K562 (cell line): ENCODE data around the gene UPK3A. TPM values are rescaled to one million over a fixed set of nuclear protein-coding genes. Genes with fewer than 3 reads are reported as not detected.

ENCODE experiments used
- ATAC-seq: fragments of 200-7000 bp; cut with Tn5 transposase; 3 replicates; pipeline ENCODE4 v1.9.1; 2020; ENCODE audit warnings: moderate library complexity
- BruUV-seq: library from RNA; stranded (reverse); fragments of 400-500 nt; replicated peaks from 2 replicates; lab custom pipeline; 2021; lab: Mats Ljungman, UMichigan
- CTCF ChIA-PET: fragments of 300-600 bp; formaldehyde crosslinking; extraction: SDS; loops from one replicate; lab custom pipeline; 2021; ENCODE audit warnings: low intra/inter-chr PET ratio; lab: Yijun Ruan, JAX
- POLR2A ChIA-PET: fragments of 300-600, 350-650 bp; sonication (Branson Sonifier 250); formaldehyde crosslinking; extraction: SDS; loops from one replicate; lab custom pipeline; 2021; ENCODE audit warnings: antibody characterized with exemption, inconsistent platforms; lab: Yijun Ruan, JAX
- DNase-seq, 4 experiments: peaks; one replicate each; pipeline versions ENCODE4 v3.0.0 to v3.0.0-alpha.2; 2011 to 2018; ENCODE audit warnings: low spot score in 3 of 4, mixed read lengths in 3 of 4; ENCODE audit errors: extremely low read depth in 1 of 4
- FAIRE-seq: peaks from 2 replicates; lab custom pipeline; 2011; peaks lifted over from hg19 to GRCh38; lab: Jason Lieb, UNC
- H2AFZ ChIP-seq: 2 replicates; pipeline ENCODE4 v1.6.0; 2011; ENCODE audit warnings: low read depth, low read length, control low read depth, inconsistent platforms
- H3K27ac ChIP-seq: fragments of 200-600 bp; 3 replicates; pipeline ENCODE4 v1.8.0; 2011; ENCODE audit warnings: low read depth, mild to moderate bottlenecking, control low read depth, inconsistent platforms, low read length, moderate library complexity, mixed read lengths; ENCODE audit errors: extremely low read depth
- H3K27me3 ChIP-seq, 2 experiments: fragments of 300-600 bp in 1 of 2; 2 replicates in 1 of 2; 3 replicates in 1 of 2; pipeline versions ENCODE4 v1.6.0 to v1.8.0; 2011; ENCODE audit warnings: inconsistent platforms in 2 of 2, low read length in 2 of 2, mild to moderate bottlenecking in 1 of 2, mixed read lengths in 1 of 2, moderate library complexity in 1 of 2; ENCODE audit not compliant: control insufficient read depth in 2 of 2, insufficient read depth in 2 of 2
- H3K36me3 ChIP-seq: fragments of 300-600 bp; 3 replicates; pipeline ENCODE4 v1.8.0; 2011; ENCODE audit warnings: mild to moderate bottlenecking, low read length, inconsistent platforms; ENCODE audit not compliant: control insufficient read depth, insufficient read depth
- H3K4me1 ChIP-seq, 2 experiments: fragments of 200-600 bp in 1 of 2; replicated peaks in 1 of 2; 2 replicates in 1 of 2; 3 replicates in 1 of 2; pipeline versions ENCODE4 v1.5.1 to v1.8.0; 2011; ENCODE audit warnings: inconsistent platforms in 2 of 2, low read length in 2 of 2, mild to moderate bottlenecking in 1 of 2, mixed read lengths in 1 of 2, moderate library complexity in 1 of 2; ENCODE audit not compliant: control insufficient read depth in 2 of 2, insufficient read depth in 2 of 2
- H3K4me2 ChIP-seq: 2 replicates; pipeline ENCODE4 v1.6.1; 2011; ENCODE audit warnings: low read length, control low read depth, inconsistent platforms, mixed read lengths; ENCODE audit not compliant: insufficient read depth
- H3K4me3 ChIP-seq: fragments of 200-600 bp; sonication (generic), shearing (Covaris generic); 2 replicates; pipeline ENCODE4 v1.5.1; 2016; ENCODE audit warnings: control low read depth, inconsistent platforms
- H3K79me2 ChIP-seq: fragments of 200-600 bp; 3 replicates; pipeline ENCODE4 v1.8.0; 2011; ENCODE audit warnings: low read length, inconsistent platforms; ENCODE audit not compliant: control insufficient read depth, insufficient read depth
- H3K9ac ChIP-seq, 2 experiments: 2 replicates each; pipeline versions ENCODE4 v1.6.0 to v1.6.1; 2011; ENCODE audit warnings: low read depth in 2 of 2, low read length in 2 of 2, control low read depth in 1 of 2, inconsistent platforms in 1 of 2, mild to moderate bottlenecking in 1 of 2, mixed read lengths in 1 of 2; ENCODE audit not compliant: insufficient read depth in 1 of 2
- H3K9me1 ChIP-seq: one replicate; pipeline ENCODE4 v1.6.0; 2011; ENCODE audit warnings: inconsistent platforms, mild to moderate bottlenecking, low read length, moderate library complexity; ENCODE audit not compliant: control insufficient read depth, insufficient read depth
- H3K9me3 ChIP-seq: replicated peaks from 2 replicates; pipeline ENCODE4 v1.5.1; 2011; ENCODE audit warnings: low read depth, low read length, inconsistent platforms; ENCODE audit not compliant: control insufficient read depth, insufficient read depth
- H4K20me1 ChIP-seq: replicated peaks from 2 replicates; pipeline ENCODE4 v1.6.1; 2011; ENCODE audit warnings: low read length, inconsistent platforms, mixed read lengths; ENCODE audit not compliant: control insufficient read depth, insufficient read depth
- ARID3A ChIP-seq: IDR thresholded peaks from 2 replicates; pipeline ENCODE4 v1.6.1; 2012; ENCODE audit warnings: low read depth, low read length, improper control_type of control experiment, borderline replicate concordance
- CBX8 ChIP-seq: fragments of 200-600 bp; sonication (generic); IDR thresholded peaks from 2 replicates; pipeline ENCODE4 v1.6.1; 2012; ENCODE audit warnings: borderline replicate concordance, mixed run types, low read depth, mild to moderate bottlenecking, moderate library complexity, mixed read lengths, low read length, control low read depth, inconsistent platforms; ENCODE audit not compliant: poor library complexity, severe bottlenecking; ENCODE audit errors: extremely low read depth
- GTF2F1 ChIP-seq: IDR thresholded peaks from 2 replicates; pipeline ENCODE4 v1.6.1; 2011; ENCODE audit warnings: low read depth, low read length, improper control_type of control experiment
- IFI16 ChIP-seq: fragments of 250-450 bp; sonication (Bioruptor Pico); IDR thresholded peaks from 2 replicates; pipeline ENCODE4 v2.1.2; 2022; ENCODE audit warnings: mild to moderate bottlenecking, inconsistent platforms
- KDM1A ChIP-seq, 2 experiments: fragments of 450-650 bp; IDR thresholded peaks; 2 replicates each; pipeline ENCODE4 v1.6.1; 2016; ENCODE audit warnings: mild to moderate bottlenecking in 2 of 2
- LARP7 ChIP-seq: fragments of 450-650 bp; IDR thresholded peaks from 2 replicates; pipeline ENCODE4 v1.6.1; 2016
- NFE2L1 ChIP-seq: fragments of 450-650 bp; IDR thresholded peaks from 2 replicates; pipeline ENCODE4 v1.6.1; 2016; ENCODE audit warnings: missing genetic modification characterization, low read depth, mild to moderate bottlenecking, missing compliant biosample characterization, moderate library complexity, borderline replicate concordance
- NR2F6 ChIP-seq: fragments of 450-650 bp; formaldehyde crosslinking; IDR thresholded peaks from 2 replicates; pipeline ENCODE4 v1.4.0; 2020; ENCODE audit warnings: mild to moderate bottlenecking
- PBX2 ChIP-seq, 2 experiments: IDR thresholded peaks in 1 of 2; conservative IDR thresholded peaks in 1 of 2; 2 replicates each; pipeline ENCODE4 v1.6.1; 2016; ENCODE audit warnings: low read depth in 2 of 2, mild to moderate bottlenecking in 1 of 2, missing compliant biosample characterization in 1 of 2, missing genetic modification characterization in 1 of 2, moderate library complexity in 1 of 2
- POLR2A ChIP-seq: fragments of 450-650 bp; conservative IDR thresholded peaks from 2 replicates; pipeline ENCODE4 v1.6.1; 2016
- SMAD1 ChIP-seq: fragments of 150-350 bp; IDR thresholded peaks from 2 replicates; pipeline ENCODE4 v1.6.1; 2014; ENCODE audit warnings: low read length, low read depth; ENCODE audit not compliant: partially characterized antibody
- WGBS: fragments of 100-300 bp; shearing (Covaris generic); methylation state at CpG from one replicate; pipeline ENCODE4 v1.1.6; 2016; ENCODE audit warnings: low coverage, mixed read lengths; ENCODE audit not compliant: insufficient coverage; ENCODE audit errors: missing lambda C conversion rate; 5-methylcytosine and 5-hydroxymethylcytosine counted together
- in situ Hi-C: fragments of 300-500 bp; cut with MboI; formaldehyde crosslinking; loops from 4 replicates; pipeline ENCODE4 v1.15.0; 2018; ENCODE audit warnings: inconsistent platforms, mixed read lengths
- intact Hi-C: fragments of 100-400 bp; cut with micrococcal nuclease; formaldehyde crosslinking; loops from 2 replicates; pipeline ENCODE4 v1.14.2; 2022
- polyA plus RNA-seq, 8 experiments: library from polyadenylated mRNA; depleted of rRNA in 4 of 8; stranded (reverse) in 5 of 8; unstranded in 3 of 8; fragments of >200 nt; fragmentation: Nextera tagmentation in 2 of 8; fragmentation: Illumina TruSeq in 1 of 8; extraction: Ambion mirVana in 2 of 8; extraction: Trizol in 1 of 8; gene quantifications; 2 replicates each; pipeline versions ENCODE4 v1.2.1 to v1.2.3, GENCODE V29; 2011 to 2014; ENCODE audit warnings: inconsistent platforms in 1 of 8, missing spikeins in 1 of 8
- total RNA-seq, 7 experiments: library from RNA; depleted of rRNA in 6 of 7; stranded (reverse); fragments of >200 nt in 6 of 7; fragmentation: Illumina TruSeq in 2 of 7; extraction: Trizol in 2 of 7; gene quantifications; 2 replicates each; pipeline versions ENCODE4 v1.2.1 to v1.2.3, GENCODE V29; 2011 to 2021; ENCODE audit warnings: low replicate concordance in 1 of 7

Gene UPK3A
- total and polyA plus RNA-seq, 9 of the 15 experiments (the other 6 are each of a cell fraction or from before 2014, with no cell fraction given): not detected

GRCh38 chr22:45312415-45312814 is 27.7 kb downstream of the UPK3A start:
- POLR2A ChIA-PET: interaction anchor here (0.7 kb wide), 1 partner anchor 465 kb away, joined by 3 read pairs; no protein-coding TSS in a partner anchor

GRCh38 chr22:45312856-45313255 is 28.1 kb downstream of the UPK3A start:
- ATAC-seq: no peak
- Histone ChIP-seq H3K4me1 (peaks cover 49 to 66% of the 10 kb centered on the region in 2 experiments; a peak in 4 of 5 replicates), H3K9ac (no peak overlapping the region; a peak in 1 of 4 replicates), H3K4me2 (peak overlapping the region; percentile 50), H3K9me3 (no peaks in the 10 kb centered on the region), H3K4me3 (no peak overlapping the region), H2AFZ (no peak overlapping the region), H3K27me3 (no peaks in the 10 kb centered on the region), H3K36me3 (peaks cover 33% of the 10 kb centered on the region), H3K9me1 (peaks cover 5% of the 10 kb centered on the region), H4K20me1 (0 out of 2 replicates have a peak, but pooled peaks cover 10% of the 10 kb centered on the region), H3K27ac (peak overlapping the region; percentile 37; the same call in 2 of the 3 replicates), H3K79me2 (peaks cover 79% of the 10 kb centered on the region)
- CTCF ChIA-PET: no interaction called here
- in situ Hi-C loops: no loop called here
- POLR2A ChIA-PET: no interaction called here
- peak; percentile 15 for FAIRE-seq
- BruUV-seq: no TSS peak
- WGBS: 16% methylated on average over 4 of the region's 4 CpGs
- DNase-seq: no peak
- intact Hi-C loops: no loop called here
- TF ChIP-seq NFE2L1 (tag) (no peak), GTF2F1 (no peak), CBX8 (no peak), POLR2A (no peak), LARP7 (no peak), IFI16 (CRISPR knock-in tag) (no peak), ARID3A (no peak), NR2F6 (CRISPR knock-in tag) (no peak), PBX2 (CRISPR knock-in tag; IDR thresholded peaks at IDR 0.05; ENCODE audit: low read depth) (no peak), PBX2 (tag; conservative IDR thresholded peaks at IDR 0.05; ENCODE audit: low read depth) (no peak)

More at GRCh38 chr22:45312415-45312814, 27.7 kb downstream of the UPK3A start:
- Histone ChIP-seq H3K27ac (no peak overlapping the region; the same call in 1 of the 3 replicates), H4K20me1 (0 out of 2 replicates have a peak, but pooled peaks cover 5% of the 10 kb centered on the region), H3K9ac (no peak overlapping the region), H3K9me1 (peaks cover 1% of the 10 kb centered on the region), H3K79me2 (peaks cover 74% of the 10 kb centered on the region), H3K27me3 (no peaks in the 10 kb centered on the region), H2AFZ (no peak overlapping the region), H3K9me3 (no peaks in the 10 kb centered on the region), H3K4me3 (no peak overlapping the region), H3K4me1 (peaks cover 45 to 61% of the 10 kb centered on the region in 2 experiments; a peak in 4 of 5 replicates), H3K4me2 (no peak overlapping the region), H3K36me3 (peaks cover 30% of the 10 kb centered on the region)
- TF ChIP-seq SMAD1: no peak
- peak; percentile 69; a peak in 3 of 4 replicates for TF ChIP-seq KDM1A (IDR thresholded peaks at IDR 0.05)
- no peak for ATAC-seq
- WGBS: 61% methylated on average over 8 of the region's 8 CpGs
- no peak for FAIRE-seq
- intact Hi-C loops: no loop called here
- BruUV-seq: no TSS peak
- DNase-seq: no peak
- in situ Hi-C loops: no loop called here
- CTCF ChIA-PET: no interaction called here
